ENCODE results near the gene OVCA2. TPM values are rescaled to one million over a fixed set of nuclear protein-coding genes. Genes with fewer than 3 reads are reported as not detected.

OVCA2 gene
- polyA plus RNA-seq, 2 of the 4 experiments (the other 2 are of a cell fraction), result 54.6 to 66.3 TPM

DNA sequence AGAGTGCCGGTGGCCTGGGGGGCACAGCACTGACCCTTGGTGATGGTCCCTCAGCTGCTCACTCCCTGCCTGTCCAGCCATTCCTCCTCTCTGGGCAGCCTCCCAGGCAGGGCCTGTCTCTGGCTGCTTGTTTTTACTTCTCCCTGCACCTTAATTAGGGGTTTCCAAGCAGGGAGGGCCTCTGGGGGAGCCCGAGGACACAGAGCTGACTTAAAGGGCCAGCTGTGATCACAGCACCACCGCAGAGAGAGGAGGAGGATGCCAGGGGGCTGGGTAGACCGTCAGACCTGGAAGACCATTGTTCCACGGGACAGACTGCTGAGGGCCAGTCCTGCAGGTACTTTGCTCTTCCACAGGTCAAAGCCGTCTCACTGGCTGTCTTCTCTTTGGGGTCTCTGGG lies 13.1 kb upstream of the OVCA2 start:
- Histone ChIP-seq H3K4me3 (no peak overlapping the region), H3K4me1 (peaks cover 21% of the 10 kb centered on the region), H3K27ac (no peak overlapping the region), H3K9me3 (no peaks in the 10 kb centered on the region), H3K4me2 (no peak overlapping the region)
- ATAC-seq, result no peak
- no peak for FAIRE-seq
- POLR2A ChIA-PET, result interaction anchor here (0.8 kb wide), 1 partner anchor 120 kb away, joined by 3 read pairs; no protein-coding TSS in a partner anchor
- no peak for DNase-seq (ENCODE audit: low read depth in 1 of 2, low spot score in 1 of 2)
- CTCF ChIA-PET, result interaction anchor here (1.0 to 17.0 kb wide), 12 partner anchors 11 to 308 kb away, joined by 3 to 420 read pairs (median 4); partner anchors contain the start of gene OVCA2
- TF ChIP-seq RNF2 (IDR thresholded peaks at IDR 0.05; ENCODE audit: borderline replicate concordance, low read depth), result no peak
- TF ChIP-seq FOSL2 (IDR thresholded peaks at IDR 0.05), result no peak
- no peak for TF ChIP-seq FOSL2 (CRISPR knock-in tag; IDR thresholded peaks at IDR 0.05)
- TF ChIP-seq NFE2L2 (conservative IDR thresholded peaks at IDR 0.05; ENCODE audit: low read length), result no peak
- TF ChIP-seq, protein P1, sequence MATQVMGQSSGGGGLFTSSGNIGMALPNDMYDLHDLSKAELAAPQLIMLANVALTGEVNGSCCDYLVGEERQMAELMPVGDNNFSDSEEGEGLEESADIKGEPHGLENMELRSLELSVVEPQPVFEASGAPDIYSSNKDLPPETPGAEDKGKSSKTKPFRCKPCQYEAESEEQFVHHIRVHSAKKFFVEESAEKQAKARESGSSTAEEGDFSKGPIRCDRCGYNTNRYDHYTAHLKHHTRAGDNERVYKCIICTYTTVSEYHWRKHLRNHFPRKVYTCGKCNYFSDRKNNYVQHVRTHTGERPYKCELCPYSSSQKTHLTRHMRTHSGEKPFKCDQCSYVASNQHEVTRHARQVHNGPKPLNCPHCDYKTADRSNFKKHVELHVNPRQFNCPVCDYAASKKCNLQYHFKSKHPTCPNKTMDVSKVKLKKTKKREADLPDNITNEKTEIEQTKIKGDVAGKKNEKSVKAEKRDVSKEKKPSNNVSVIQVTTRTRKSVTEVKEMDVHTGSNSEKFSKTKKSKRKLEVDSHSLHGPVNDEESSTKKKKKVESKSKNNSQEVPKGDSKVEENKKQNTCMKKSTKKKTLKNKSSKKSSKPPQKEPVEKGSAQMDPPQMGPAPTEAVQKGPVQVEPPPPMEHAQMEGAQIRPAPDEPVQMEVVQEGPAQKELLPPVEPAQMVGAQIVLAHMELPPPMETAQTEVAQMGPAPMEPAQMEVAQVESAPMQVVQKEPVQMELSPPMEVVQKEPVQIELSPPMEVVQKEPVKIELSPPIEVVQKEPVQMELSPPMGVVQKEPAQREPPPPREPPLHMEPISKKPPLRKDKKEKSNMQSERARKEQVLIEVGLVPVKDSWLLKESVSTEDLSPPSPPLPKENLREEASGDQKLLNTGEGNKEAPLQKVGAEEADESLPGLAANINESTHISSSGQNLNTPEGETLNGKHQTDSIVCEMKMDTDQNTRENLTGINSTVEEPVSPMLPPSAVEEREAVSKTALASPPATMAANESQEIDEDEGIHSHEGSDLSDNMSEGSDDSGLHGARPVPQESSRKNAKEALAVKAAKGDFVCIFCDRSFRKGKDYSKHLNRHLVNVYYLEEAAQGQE (IDR thresholded peaks at IDR 0.05), result no peak
- TF ChIP-seq SREBF2 (IDR thresholded peaks at IDR 0.05), result no peak
- TF ChIP-seq KDM1A (IDR thresholded peaks at IDR 0.05; ENCODE audit: low read depth), result no peak
- no peak for TF ChIP-seq GATA3 (IDR thresholded peaks at IDR 0.05; ENCODE audit: borderline replicate concordance)
- no peak for TF ChIP-seq PHF8 (IDR thresholded peaks at IDR 0.05; ENCODE audit: borderline replicate concordance, low read depth)
- TF ChIP-seq KDM5A (IDR thresholded peaks at IDR 0.05), result no peak
- TF ChIP-seq, protein P2, sequence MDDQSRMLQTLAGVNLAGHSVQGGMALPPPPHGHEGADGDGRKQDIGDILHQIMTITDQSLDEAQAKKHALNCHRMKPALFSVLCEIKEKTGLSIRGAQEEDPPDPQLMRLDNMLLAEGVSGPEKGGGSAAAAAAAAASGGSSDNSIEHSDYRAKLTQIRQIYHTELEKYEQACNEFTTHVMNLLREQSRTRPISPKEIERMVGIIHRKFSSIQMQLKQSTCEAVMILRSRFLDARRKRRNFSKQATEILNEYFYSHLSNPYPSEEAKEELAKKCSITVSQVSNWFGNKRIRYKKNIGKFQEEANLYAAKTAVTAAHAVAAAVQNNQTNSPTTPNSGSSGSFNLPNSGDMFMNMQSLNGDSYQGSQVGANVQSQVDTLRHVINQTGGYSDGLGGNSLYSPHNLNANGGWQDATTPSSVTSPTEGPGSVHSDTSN (IDR thresholded peaks at IDR 0.05), result no peak
- TF ChIP-seq CHD2 (IDR thresholded peaks at IDR 0.05; ENCODE audit: low read length, partially characterized antibody), result no peak
- TF ChIP-seq HDAC2 (IDR thresholded peaks at IDR 0.05), result no peak
- TF ChIP-seq EHMT2 (IDR thresholded peaks at IDR 0.05; ENCODE audit: low read depth), result no peak
- no peak for TF ChIP-seq NPAS2 (CRISPR knock-in tag; IDR thresholded peaks at IDR 0.05; ENCODE audit: borderline replicate concordance)
- TF ChIP-seq HES2 (IDR thresholded peaks at IDR 0.05), result no peak
- TF ChIP-seq CTCF (IDR thresholded peaks at IDR 0.05), result no peak
- no peak for TF ChIP-seq ZNF302 (CRISPR knock-in tag; IDR thresholded peaks at IDR 0.05)
- TF ChIP-seq HEYL (CRISPR knock-in tag; IDR thresholded peaks at IDR 0.05), result no peak
- TF ChIP-seq RCOR1 (IDR thresholded peaks at IDR 0.05; ENCODE audit: low read depth, low read length), result no peak
- WGBS (ENCODE audit: missing lambda C conversion rate), result 52% methylated on average over 6 of the region's 6 CpGs

Measured in A549 (cell line).